ENCODE data around the gene RIGI. TPM values are rescaled to one million over a fixed set of nuclear protein-coding genes. Genes with fewer than 3 reads are reported as not detected.
A peak's percentile ranks its signal among the peaks of the same experiment; 100 is the strongest.

The RIGI gene
- total and polyA plus RNA-seq, 2 experiments from 2014 or later, result 2.5 to 5.9 TPM

DNA sequence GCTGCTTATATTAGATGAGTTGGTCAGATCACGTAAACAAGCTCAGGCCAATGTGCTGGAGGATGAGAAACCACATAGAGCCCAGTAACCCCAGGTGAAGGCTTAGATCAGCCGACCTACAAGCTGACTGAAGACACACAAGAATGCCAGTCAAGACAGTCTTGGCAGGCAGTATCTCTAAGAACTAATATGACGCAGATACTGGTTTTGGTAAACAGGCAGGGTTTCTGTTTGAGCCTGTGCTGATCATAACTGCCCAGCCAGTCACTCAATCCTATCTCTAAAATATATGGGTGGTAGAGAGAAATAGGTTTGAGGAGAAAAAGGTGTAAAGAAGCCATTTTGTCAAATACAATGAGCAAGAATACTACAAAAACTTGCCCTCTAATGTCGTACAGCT is 7.8 kb upstream of the RIGI start:
- no peak overlapping the region for H3K4me2 ChIP-seq

DNA sequence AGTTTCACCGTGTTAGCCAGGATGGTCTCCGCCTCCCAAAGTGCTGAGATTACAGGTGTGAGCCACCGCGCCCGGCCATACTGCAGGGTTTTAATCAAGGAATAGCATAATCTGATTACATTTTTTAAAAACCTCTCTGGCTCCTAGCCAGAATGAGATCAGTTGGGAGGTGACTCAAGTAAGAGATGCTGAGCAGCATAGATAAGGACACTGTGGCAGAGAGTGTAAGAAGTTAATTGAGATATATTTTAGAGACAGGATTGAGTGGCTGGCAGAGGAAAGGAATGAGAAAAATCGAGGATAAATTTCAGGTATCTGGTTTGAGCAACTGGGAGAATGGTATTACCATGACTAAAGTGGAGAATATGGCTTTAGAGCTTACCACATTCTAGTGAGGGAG is 7.3 kb upstream of the RIGI start:
- Histone ChIP-seq H3K9me3 (ENCODE audit: low read depth) (no peaks in the 10 kb centered on the region), H2AFZ (no peak overlapping the region), H3K4me2 (no peak overlapping the region), H3K4me3 (no peak overlapping the region), H3K4me1 (ENCODE audit: insufficient read depth) (no peaks in the 10 kb centered on the region), H3K79me2 (peaks cover 6% of the 10 kb centered on the region), H3K9me2 (replicated peaks; ENCODE audit: insufficient read depth) (no peaks in the 10 kb centered on the region), H3K36me3 (replicated peaks; ENCODE audit: insufficient read depth, low read depth) (no peaks in the 10 kb centered on the region), H4K20me1 (ENCODE audit: insufficient read depth, poor library complexity, severe bottlenecking) (no peaks in the 10 kb centered on the region), H3K27ac (no peak overlapping the region), H3K27me3 (no peaks in the 10 kb centered on the region)
- TF ChIP-seq EZH2 (IDR thresholded peaks at IDR 0.05; ENCODE audit: borderline replicate concordance), result no peak
- TF ChIP-seq EZH2phosphoT487 (IDR thresholded peaks at IDR 0.05; ENCODE audit: low read depth, severe bottlenecking, unreplicated experiment), result no peak
- TF ChIP-seq, protein P1, sequence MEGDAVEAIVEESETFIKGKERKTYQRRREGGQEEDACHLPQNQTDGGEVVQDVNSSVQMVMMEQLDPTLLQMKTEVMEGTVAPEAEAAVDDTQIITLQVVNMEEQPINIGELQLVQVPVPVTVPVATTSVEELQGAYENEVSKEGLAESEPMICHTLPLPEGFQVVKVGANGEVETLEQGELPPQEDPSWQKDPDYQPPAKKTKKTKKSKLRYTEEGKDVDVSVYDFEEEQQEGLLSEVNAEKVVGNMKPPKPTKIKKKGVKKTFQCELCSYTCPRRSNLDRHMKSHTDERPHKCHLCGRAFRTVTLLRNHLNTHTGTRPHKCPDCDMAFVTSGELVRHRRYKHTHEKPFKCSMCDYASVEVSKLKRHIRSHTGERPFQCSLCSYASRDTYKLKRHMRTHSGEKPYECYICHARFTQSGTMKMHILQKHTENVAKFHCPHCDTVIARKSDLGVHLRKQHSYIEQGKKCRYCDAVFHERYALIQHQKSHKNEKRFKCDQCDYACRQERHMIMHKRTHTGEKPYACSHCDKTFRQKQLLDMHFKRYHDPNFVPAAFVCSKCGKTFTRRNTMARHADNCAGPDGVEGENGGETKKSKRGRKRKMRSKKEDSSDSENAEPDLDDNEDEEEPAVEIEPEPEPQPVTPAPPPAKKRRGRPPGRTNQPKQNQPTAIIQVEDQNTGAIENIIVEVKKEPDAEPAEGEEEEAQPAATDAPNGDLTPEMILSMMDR (IDR thresholded peaks at IDR 0.05; ENCODE audit: poor library complexity), result no peak
- DNase-seq (ENCODE audit: low spot score), result no peak
- WGBS (ENCODE audit: low lambda C conversion rate, missing lambda C conversion rate), result 96% methylated on average over 6 of the region's 6 CpGs

More for the DNA sequence above, 7.8 kb upstream of the RIGI start:
- no peak for DNase-seq (ENCODE audit: low spot score)
- Histone ChIP-seq H2AFZ (no peak overlapping the region), H3K36me3 (replicated peaks; ENCODE audit: insufficient read depth, low read depth) (no peaks in the 10 kb centered on the region), H3K4me3 (no peak overlapping the region), H3K4me1 (ENCODE audit: insufficient read depth) (no peaks in the 10 kb centered on the region), H4K20me1 (ENCODE audit: insufficient read depth, poor library complexity, severe bottlenecking) (no peaks in the 10 kb centered on the region), H3K27me3 (no peaks in the 10 kb centered on the region), H3K27ac (no peak overlapping the region), H3K9me3 (ENCODE audit: low read depth) (no peaks in the 10 kb centered on the region), H3K79me2 (peaks cover 6% of the 10 kb centered on the region), H3K9me2 (replicated peaks; ENCODE audit: insufficient read depth) (no peaks in the 10 kb centered on the region)
- 93% methylated on average over 4 of the region's 4 CpGs for WGBS (ENCODE audit: low lambda C conversion rate, missing lambda C conversion rate)
- no peak for TF ChIP-seq EZH2phosphoT487 (IDR thresholded peaks at IDR 0.05; ENCODE audit: low read depth, severe bottlenecking, unreplicated experiment)
- TF ChIP-seq EZH2 (IDR thresholded peaks at IDR 0.05; ENCODE audit: borderline replicate concordance), result no peak
- TF ChIP-seq, protein P1 (IDR thresholded peaks at IDR 0.05; ENCODE audit: poor library complexity), result no peak

DNA sequence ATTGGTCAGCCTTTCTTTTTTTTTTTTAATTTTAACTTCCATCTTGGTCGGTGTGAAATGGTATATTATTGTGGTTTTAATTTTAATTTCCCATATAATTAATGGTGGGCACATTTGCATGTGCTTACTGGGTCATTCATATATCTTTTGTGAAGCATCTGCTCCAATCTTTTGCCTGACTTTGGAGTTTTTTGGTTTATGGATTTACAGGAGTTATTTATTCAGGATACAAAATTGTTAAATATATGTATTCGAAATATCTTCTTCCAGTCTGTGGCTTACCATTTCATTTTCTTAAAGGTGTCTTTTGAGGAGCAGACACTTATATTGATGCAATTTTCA is 682 bp upstream of the RIGI start:
- Histone ChIP-seq H3K4me3 (peak overlapping the region; percentile 92), H3K27ac (peak overlapping the region; percentile 82), H3K36me3 (replicated peaks; ENCODE audit: insufficient read depth, low read depth) (no peaks in the 10 kb centered on the region), H3K4me2 (peak overlapping the region; percentile 90), H2AFZ (peak overlapping the region; percentile 77), H3K27me3 (no peaks in the 10 kb centered on the region), H3K4me1 (ENCODE audit: insufficient read depth) (peaks cover 11% of the 10 kb centered on the region), H3K9me2 (replicated peaks; ENCODE audit: insufficient read depth) (no peaks in the 10 kb centered on the region), H4K20me1 (ENCODE audit: insufficient read depth, poor library complexity, severe bottlenecking) (no peaks in the 10 kb centered on the region), H3K9me3 (ENCODE audit: low read depth) (no peaks in the 10 kb centered on the region), H3K79me2 (peaks cover 9% of the 10 kb centered on the region)
- DNase-seq (ENCODE audit: low spot score), result no peak
- WGBS (ENCODE audit: low lambda C conversion rate, missing lambda C conversion rate), result 24% methylated on average over 2 of the region's 2 CpGs
- TF ChIP-seq EZH2phosphoT487 (IDR thresholded peaks at IDR 0.05; ENCODE audit: low read depth, severe bottlenecking, unreplicated experiment) (no peak), EZH2 (IDR thresholded peaks at IDR 0.05; ENCODE audit: borderline replicate concordance) (no peak)
- TF ChIP-seq, protein P1 (IDR thresholded peaks at IDR 0.05; ENCODE audit: poor library complexity), result no peak

DNA sequence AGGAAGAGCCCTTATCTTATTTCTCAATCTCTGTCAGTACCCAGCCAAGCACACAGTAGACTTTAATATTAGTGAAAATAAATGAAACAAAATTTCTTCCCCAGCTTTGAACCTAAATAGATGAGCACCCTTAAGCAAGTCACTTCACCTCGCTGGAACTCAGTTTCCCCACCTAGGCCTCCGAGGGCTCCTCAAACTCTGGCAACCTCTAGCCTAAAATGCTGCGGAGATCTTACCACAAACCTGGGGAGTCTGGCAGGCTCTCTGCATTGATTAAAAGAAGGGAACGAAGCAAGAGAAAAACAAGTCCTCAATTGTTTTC is 326 bp downstream of the RIGI start:
- Histone ChIP-seq H3K36me3 (replicated peaks; ENCODE audit: insufficient read depth, low read depth) (no peaks in the 10 kb centered on the region), H3K27me3 (no peaks in the 10 kb centered on the region), H3K9me2 (replicated peaks; ENCODE audit: insufficient read depth) (no peaks in the 10 kb centered on the region), H3K4me2 (peak overlapping the region; percentile 90), H3K79me2 (peaks cover 14% of the 10 kb centered on the region), H2AFZ (peak overlapping the region; percentile 77), H4K20me1 (ENCODE audit: insufficient read depth, poor library complexity, severe bottlenecking) (no peaks in the 10 kb centered on the region), H3K9me3 (ENCODE audit: low read depth) (no peaks in the 10 kb centered on the region), H3K27ac (peak overlapping the region; percentile 82), H3K4me3 (peak overlapping the region; percentile 92), H3K4me1 (ENCODE audit: insufficient read depth) (peaks cover 11% of the 10 kb centered on the region)
- TF ChIP-seq, protein P1 (IDR thresholded peaks at IDR 0.05; ENCODE audit: poor library complexity), result no peak
- no peak for TF ChIP-seq EZH2 (IDR thresholded peaks at IDR 0.05; ENCODE audit: borderline replicate concordance)
- no peak for TF ChIP-seq EZH2phosphoT487 (IDR thresholded peaks at IDR 0.05; ENCODE audit: low read depth, severe bottlenecking, unreplicated experiment)
- DNase-seq (ENCODE audit: low spot score), result no peak
- WGBS (ENCODE audit: low lambda C conversion rate, missing lambda C conversion rate), result 22% methylated on average over 4 of the region's 4 CpGs

Measured in hepatocyte (in vitro differentiated cells).